BLaER1 (cell line): Measurements from ENCODE around the gene FXYD4.
A peak's percentile ranks its signal among the peaks of the same experiment; 100 is the strongest.

Experiments
- H3K27ac ChIP-seq: shearing (Covaris generic); formaldehyde crosslinking; 2 replicates; pipeline ENCODE4 v1.8.1; 2022
- H3K27me3 ChIP-seq: shearing (Covaris generic); formaldehyde crosslinking; 2 replicates; pipeline ENCODE4 v1.8.1; 2022
- H3K36me3 ChIP-seq: shearing (Covaris generic); formaldehyde crosslinking; 2 replicates; pipeline ENCODE4 v1.8.1; 2022
- H3K4me1 ChIP-seq: shearing (Covaris generic); formaldehyde crosslinking; 2 replicates; pipeline ENCODE4 v1.8.1; 2022
- H3K4me2 ChIP-seq: shearing (Covaris generic); formaldehyde crosslinking; 2 replicates; pipeline ENCODE4 v1.8.1; 2022
- H3K4me3 ChIP-seq: shearing (Covaris generic); formaldehyde crosslinking; 2 replicates; pipeline ENCODE4 v1.8.1; 2022
- H3K9ac ChIP-seq: shearing (Covaris generic); formaldehyde crosslinking; 2 replicates; pipeline ENCODE4 v1.8.1; 2022
- H3K9me3 ChIP-seq: shearing (Covaris generic); formaldehyde crosslinking; 2 replicates; pipeline ENCODE4 v1.8.1; 2022
- H4K20me1 ChIP-seq: shearing (Covaris generic); formaldehyde crosslinking; 2 replicates; pipeline ENCODE4 v1.8.1; 2022
- Cebpa-rat ChIP-seq: shearing (Covaris generic); IDR thresholded peaks from 2 replicates; pipeline ENCODE4 v1.8.1; 2022

The FXYD4 gene

GRCh38 chr10:43344051-43344450 is 27.4 kb upstream of the FXYD4 start:
- no peak overlapping the region for H3K4me3 ChIP-seq
- no peaks in the 10 kb centered on the region for H3K27me3 ChIP-seq
- no peaks in the 10 kb centered on the region for H3K36me3 ChIP-seq
- H4K20me1 ChIP-seq = no peaks in the 10 kb centered on the region
- no peak overlapping the region for H3K27ac ChIP-seq
- H3K9ac ChIP-seq = no peak overlapping the region
- H3K4me1 ChIP-seq = peaks cover 8% of the 10 kb centered on the region; the same call in 1 of the 2 replicates
- no peaks in the 10 kb centered on the region for H3K9me3 ChIP-seq
- H3K4me2 ChIP-seq = no peak overlapping the region
- no peak for TF ChIP-seq Cebpa-rat

DNA sequence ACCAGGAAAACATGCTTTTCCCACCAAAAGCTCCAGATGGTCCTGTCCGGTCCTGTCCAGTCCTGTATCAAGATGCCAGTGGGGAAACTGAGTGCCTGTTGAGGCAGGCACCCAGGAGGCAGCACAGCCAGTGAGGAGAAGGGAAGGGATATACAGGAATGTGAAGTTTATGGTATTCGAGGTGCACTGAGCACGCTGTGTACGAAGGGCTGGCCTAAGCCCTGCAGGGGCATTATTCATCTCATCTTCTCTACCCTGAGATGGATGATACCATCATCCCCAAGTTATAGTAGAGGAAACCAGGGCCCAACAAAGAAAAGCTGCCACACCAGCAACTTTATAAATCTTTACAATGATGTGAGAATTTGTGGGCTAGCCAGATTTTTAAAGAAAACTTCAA is 23.4 kb upstream of the FXYD4 start:
- Histone ChIP-seq H3K4me3 (no peak overlapping the region), H3K36me3 (no peaks in the 10 kb centered on the region), H3K27me3 (no peaks in the 10 kb centered on the region; the same call in 1 of the 2 replicates), H4K20me1 (no peaks in the 10 kb centered on the region), H3K9me3 (no peaks in the 10 kb centered on the region), H3K27ac (no peak overlapping the region), H3K4me2 (peak overlapping the region; percentile 10; the same call in 1 of the 2 replicates), H3K4me1 (peaks cover 8% of the 10 kb centered on the region; the same call in 1 of the 2 replicates), H3K9ac (no peak overlapping the region)
- no peak for TF ChIP-seq Cebpa-rat

DNA sequence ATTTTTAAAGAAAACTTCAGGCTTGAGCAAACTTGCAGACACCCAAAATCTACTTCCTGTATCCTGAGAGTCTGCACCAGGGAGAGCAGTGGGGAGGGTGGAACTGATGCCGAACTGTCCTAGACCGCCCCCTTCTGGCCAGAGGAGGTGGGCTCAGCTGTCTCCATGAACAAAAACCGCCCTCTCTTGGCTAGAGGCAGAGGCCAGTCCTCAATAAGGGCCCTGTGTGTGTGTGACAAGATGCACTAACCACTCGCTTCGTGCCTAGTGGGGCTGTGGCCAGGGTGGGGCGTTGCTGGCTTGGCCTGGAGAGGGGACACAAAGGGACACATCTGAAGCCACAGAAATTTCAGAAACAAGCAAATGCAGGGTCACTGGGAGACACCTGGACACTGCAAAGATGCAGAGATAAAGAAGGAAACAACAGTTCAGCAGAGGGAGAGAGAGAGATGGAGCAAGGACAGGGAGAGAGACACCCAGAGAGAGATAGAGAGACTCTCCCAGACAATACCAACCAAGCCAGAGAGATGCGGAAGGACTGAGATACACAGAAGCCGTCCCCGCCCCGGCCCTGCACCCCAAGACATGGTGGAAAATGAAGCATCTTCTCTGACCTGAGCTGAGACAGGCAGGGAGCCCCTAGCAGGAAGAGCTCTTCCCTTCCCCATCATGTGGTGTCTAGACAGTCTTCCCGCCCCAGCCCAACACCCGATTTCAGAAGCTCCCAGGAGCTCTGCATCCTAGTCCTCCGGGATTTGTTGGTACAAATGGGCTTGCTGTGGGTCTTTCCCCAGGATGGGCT is 22.7 kb upstream of the FXYD4 start:
- Histone ChIP-seq H3K36me3 (no peaks in the 10 kb centered on the region), H3K9ac (no peak overlapping the region), H3K4me3 (no peak overlapping the region), H4K20me1 (no peaks in the 10 kb centered on the region), H3K27me3 (no peaks in the 10 kb centered on the region; the same call in 1 of the 2 replicates), H3K4me2 (peak overlapping the region; percentile 10; the same call in 1 of the 2 replicates), H3K4me1 (peaks cover 8% of the 10 kb centered on the region; the same call in 1 of the 2 replicates), H3K27ac (no peak overlapping the region), H3K9me3 (no peaks in the 10 kb centered on the region)
- TF ChIP-seq Cebpa-rat = no peak

- no peak overlapping the region for H3K27ac ChIP-seq
- H3K4me3 ChIP-seq = no peak overlapping the region
- TF ChIP-seq Cebpa-rat = no peak
- peaks cover 8% of the 10 kb centered on the region; the same call in 1 of the 2 replicates for H3K4me1 ChIP-seq
- no peaks in the 10 kb centered on the region; the same call in 1 of the 2 replicates for H3K27me3 ChIP-seq
- no peaks in the 10 kb centered on the region for H3K9me3 ChIP-seq
- H4K20me1 ChIP-seq = no peaks in the 10 kb centered on the region
- no peaks in the 10 kb centered on the region for H3K36me3 ChIP-seq
- H3K4me2 ChIP-seq = no peak overlapping the region
- no peak overlapping the region for H3K9ac ChIP-seq
Observed at GRCh38 chr10:43350156-43350555, 21.3 kb upstream of the FXYD4 start.

DNA sequence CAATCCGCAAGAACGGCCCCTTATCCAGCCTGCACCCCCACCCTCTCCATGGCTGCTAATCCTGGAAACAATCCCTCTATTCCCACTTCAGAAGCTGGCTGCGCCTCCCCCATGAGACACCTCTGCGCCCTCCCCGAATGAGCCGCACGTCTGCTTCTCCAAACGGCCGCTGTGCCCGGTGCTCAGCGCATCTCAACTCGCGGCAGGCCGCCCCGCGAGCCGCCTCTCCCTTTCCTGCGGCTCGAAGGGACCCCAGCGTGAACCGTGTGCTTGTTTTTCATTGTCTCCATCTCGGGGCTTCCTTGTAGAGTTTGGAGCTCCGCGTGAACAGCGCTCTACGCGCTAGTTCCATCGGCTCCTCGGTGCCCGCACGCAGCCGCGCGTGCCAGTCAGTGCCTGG is 20.8 kb upstream of the FXYD4 start:
- Histone ChIP-seq H3K36me3 (no peaks in the 10 kb centered on the region), H3K27me3 (no peaks in the 10 kb centered on the region; the same call in 1 of the 2 replicates), H3K4me3 (no peak overlapping the region), H3K4me2 (no peak overlapping the region), H3K27ac (no peak overlapping the region), H4K20me1 (no peaks in the 10 kb centered on the region), H3K9me3 (no peaks in the 10 kb centered on the region), H3K9ac (no peak overlapping the region), H3K4me1 (peaks cover 8% of the 10 kb centered on the region; the same call in 1 of the 2 replicates)
- TF ChIP-seq Cebpa-rat = no peak

- Histone ChIP-seq H3K9ac (no peak overlapping the region), H3K4me1 (peaks cover 8% of the 10 kb centered on the region; the same call in 1 of the 2 replicates), H3K4me3 (no peak overlapping the region), H3K36me3 (no peaks in the 10 kb centered on the region), H3K9me3 (no peaks in the 10 kb centered on the region), H3K4me2 (no peak overlapping the region), H4K20me1 (no peaks in the 10 kb centered on the region), H3K27ac (no peak overlapping the region), H3K27me3 (no peaks in the 10 kb centered on the region; the same call in 1 of the 2 replicates)
- no peak for TF ChIP-seq Cebpa-rat
Observed at GRCh38 chr10:43351301-43351700, 20.1 kb upstream of the FXYD4 start.

- Histone ChIP-seq H3K9ac (no peak overlapping the region), H3K9me3 (no peaks in the 10 kb centered on the region), H3K27me3 (no peaks in the 10 kb centered on the region; the same call in 1 of the 2 replicates), H4K20me1 (no peaks in the 10 kb centered on the region), H3K4me2 (no peak overlapping the region), H3K4me1 (peaks cover 7% of the 10 kb centered on the region; the same call in 1 of the 2 replicates), H3K27ac (no peak overlapping the region), H3K36me3 (no peaks in the 10 kb centered on the region), H3K4me3 (no peak overlapping the region)
- TF ChIP-seq Cebpa-rat = no peak
Observed at GRCh38 chr10:43352951-43353350, 18.5 kb upstream of the FXYD4 start.

- Histone ChIP-seq H3K9ac (no peak overlapping the region), H3K4me1 (no peaks in the 10 kb centered on the region), H3K9me3 (no peaks in the 10 kb centered on the region), H3K4me3 (no peak overlapping the region), H3K36me3 (no peaks in the 10 kb centered on the region), H3K27me3 (no peaks in the 10 kb centered on the region; the same call in 1 of the 2 replicates), H4K20me1 (no peaks in the 10 kb centered on the region), H3K4me2 (no peak overlapping the region), H3K27ac (no peak overlapping the region)
- TF ChIP-seq Cebpa-rat = no peak
Observed at GRCh38 chr10:43353495-43354329, 17.7 kb upstream of the FXYD4 start.

GRCh38 chr10:43354330-43354635 is 17.2 kb upstream of the FXYD4 start:
- no peak for TF ChIP-seq Cebpa-rat
- Histone ChIP-seq H3K4me1 (no peaks in the 10 kb centered on the region), H4K20me1 (no peaks in the 10 kb centered on the region), H3K4me3 (no peak overlapping the region), H3K9ac (no peak overlapping the region), H3K9me3 (no peaks in the 10 kb centered on the region), H3K36me3 (no peaks in the 10 kb centered on the region), H3K4me2 (no peak overlapping the region), H3K27ac (no peak overlapping the region), H3K27me3 (no peaks in the 10 kb centered on the region; the same call in 1 of the 2 replicates)

- no peaks in the 10 kb centered on the region for H3K36me3 ChIP-seq
- H3K4me2 ChIP-seq = no peak overlapping the region
- H4K20me1 ChIP-seq = no peaks in the 10 kb centered on the region
- TF ChIP-seq Cebpa-rat = no peak
- H3K27ac ChIP-seq = no peak overlapping the region
- H3K27me3 ChIP-seq = no peaks in the 10 kb centered on the region; the same call in 1 of the 2 replicates
- no peak overlapping the region for H3K9ac ChIP-seq
- no peak overlapping the region for H3K4me3 ChIP-seq
- 0 out of 2 replicates have a peak, but pooled peaks cover 4% of the 10 kb centered on the region for H3K4me1 ChIP-seq
- no peaks in the 10 kb centered on the region for H3K9me3 ChIP-seq
Observed at GRCh38 chr10:43354879-43355380, 16.5 kb upstream of the FXYD4 start.
